ENCODE data around the gene UNC13B.

DNA sequence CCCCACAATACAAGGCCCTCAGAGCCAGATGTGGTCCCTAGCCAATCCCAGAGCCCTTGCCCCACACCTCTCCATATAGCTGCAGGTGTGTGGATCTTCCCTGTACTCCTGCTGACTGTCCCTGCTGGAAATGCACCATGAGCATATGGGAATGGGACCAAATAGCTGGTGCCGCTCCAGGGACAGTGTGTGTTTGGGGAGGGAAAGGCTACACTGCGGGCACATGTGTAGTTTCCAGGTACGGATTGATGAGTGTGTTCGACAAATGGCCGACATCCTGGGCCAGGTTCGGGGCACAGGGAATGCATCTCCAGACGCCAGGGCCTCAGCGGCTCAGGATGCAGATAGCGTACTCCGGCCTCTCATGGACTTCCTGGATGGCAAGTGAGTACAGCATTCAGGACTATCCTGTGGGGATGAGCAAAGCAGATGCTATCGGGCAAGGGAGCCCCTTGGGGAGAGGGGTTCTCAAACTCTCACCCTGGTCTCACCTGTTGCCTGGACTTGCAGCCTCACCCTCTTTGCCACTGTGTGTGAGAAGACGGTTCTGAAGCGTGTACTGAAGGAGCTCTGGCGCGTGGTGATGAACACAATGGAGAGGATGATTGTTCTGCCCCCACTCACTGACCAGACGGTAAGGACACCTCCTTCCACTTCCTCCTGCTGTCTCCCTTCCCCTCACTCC, 237.0 kb downstream of the UNC13B start:
- no peak for TF ChIP-seq CEBPB (IDR thresholded peaks at IDR 0.05)
- no peak for TF ChIP-seq RAD21 (IDR thresholded peaks at IDR 0.05; ENCODE audit: low read depth)
- TF ChIP-seq TAF1 (IDR thresholded peaks at IDR 0.05; ENCODE audit: low read depth), result no peak
- no peak for TF ChIP-seq TEAD4 (IDR thresholded peaks at IDR 0.05)
